ENCODE results near the gene UNC13D.

GRCh38 chr17:75825748-75826370 is 18.3 kb downstream of the UNC13D start:
- TF ChIP-seq CTCF (IDR thresholded peaks at IDR 0.05; ENCODE audit: insufficient read depth, low read depth, low read length) (no peak), EZH2 (IDR thresholded peaks at IDR 0.05; ENCODE audit: insufficient read depth, low read length) (no peak)
